HepG2 (cell line): Measurements from ENCODE around the gene CELF4. TPM values are rescaled to one million over a fixed set of nuclear protein-coding genes. Genes with fewer than 3 reads are reported as not detected.

ENCODE experiments used
- ATF7-NPFF ChIP-seq: sonication (generic); formaldehyde crosslinking; IDR thresholded peaks from 2 replicates; pipeline ENCODE4 v1.8.1; 2023; ENCODE audit warnings: mild to moderate bottlenecking, low read depth, missing genetic modification reagents, moderate library complexity
- GABPA ChIP-seq, 2 experiments: IDR thresholded peaks; 2 replicates each; pipeline ENCODE4 v1.6.1; 2011 to 2016; ENCODE audit warnings: low read depth in 2 of 2, low read length in 1 of 2, missing biosample characterization in 1 of 2, missing genetic modification characterization in 1 of 2
- HNF1A ChIP-seq, 2 experiments: sonication (generic) in 1 of 2; formaldehyde crosslinking in 1 of 2; IDR thresholded peaks; 2 replicates each; pipeline versions ENCODE4 v1.4.0 to v1.6.1; 2016 to 2020; ENCODE audit warnings: borderline replicate concordance in 1 of 2, low read depth in 1 of 2, mild to moderate bottlenecking in 1 of 2, missing genetic modification reagents in 1 of 2
- HOXA9 ChIP-seq: sonication (generic); formaldehyde crosslinking; IDR thresholded peaks from 2 replicates; pipeline ENCODE4 v1.8.1; 2022; ENCODE audit warnings: missing genetic modification reagents, mild to moderate bottlenecking, moderate library complexity, borderline replicate concordance
- NR1H2 ChIP-seq: sonication (generic); formaldehyde crosslinking; IDR thresholded peaks from 2 replicates; pipeline ENCODE4 v1.8.1; 2022; ENCODE audit warnings: low read depth, missing genetic modification reagents, borderline replicate concordance
- POLR2A ChIP-seq, 2 experiments: IDR thresholded peaks; 2 replicates each; pipeline ENCODE4 v1.6.1; 2011; ENCODE audit warnings: low read depth in 2 of 2, low read length in 2 of 2, mild to moderate bottlenecking in 1 of 2, moderate library complexity in 1 of 2; ENCODE audit not compliant: insufficient read depth in 1 of 2
- RBM39 ChIP-seq: fragments of 200-400 bp; formaldehyde crosslinking; IDR thresholded peaks from one replicate; pipeline ENCODE4 v1.6.1; 2018; ENCODE audit warnings: antibody characterized with exemption, mild to moderate bottlenecking, low read depth, low read length; ENCODE audit not compliant: poor library complexity, severe bottlenecking
- REST ChIP-seq, 2 experiments: IDR thresholded peaks; 2 replicates each; pipeline ENCODE4 v1.6.1; 2011 to 2012; ENCODE audit warnings: low read length in 2 of 2, borderline replicate concordance in 1 of 2, low read depth in 1 of 2, mild to moderate bottlenecking in 1 of 2, moderate library complexity in 1 of 2
- SNRNP70 ChIP-seq: fragments of 200-400 bp; formaldehyde crosslinking; IDR thresholded peaks from 2 replicates; pipeline ENCODE4 v1.6.1; 2017; ENCODE audit warnings: mild to moderate bottlenecking, low read depth, low read length, moderate library complexity
- ZNF138 ChIP-seq: sonication (generic); formaldehyde crosslinking; IDR thresholded peaks from 2 replicates; pipeline ENCODE4 v1.5.0; 2020; ENCODE audit warnings: mild to moderate bottlenecking, low read depth, missing genetic modification reagents
- ZNF17 ChIP-seq: sonication (generic); formaldehyde crosslinking; IDR thresholded peaks from 2 replicates; pipeline ENCODE4 v1.5.0; 2020; ENCODE audit warnings: mild to moderate bottlenecking, missing genetic modification reagents
- ZNF230 ChIP-seq: sonication (generic); formaldehyde crosslinking; IDR thresholded peaks from 2 replicates; pipeline ENCODE4 v1.4.0; 2020; ENCODE audit warnings: mild to moderate bottlenecking, missing genetic modification reagents
- ZNF552 ChIP-seq: sonication (generic); formaldehyde crosslinking; IDR thresholded peaks from 2 replicates; pipeline ENCODE4 v1.9.0; 2022; ENCODE audit warnings: missing genetic modification reagents, mild to moderate bottlenecking, borderline replicate concordance
- polyA plus RNA-seq, 8 experiments: library from polyadenylated mRNA; depleted of rRNA in 3 of 8; stranded (reverse) in 7 of 8; unstranded in 1 of 8; fragments of >200 nt; fragmentation: Illumina TruSeq in 4 of 8; extraction: Trizol in 4 of 8; gene quantifications; 2 replicates each; pipeline versions ENCODE4 v1.2.1 to v1.2.3, GENCODE V29; 2011 to 2016; ENCODE audit warnings: low read depth in 4 of 8, missing spikeins in 1 of 8, mixed read lengths in 1 of 8; ENCODE audit not compliant: insufficient read depth in 1 of 8
- total RNA-seq, 5 experiments: library from RNA; depleted of rRNA; stranded (reverse); fragments of >200 nt; fragmentation: Illumina TruSeq; extraction: Trizol; gene quantifications; 2 replicates each; pipeline ENCODE4 v1.2.3, GENCODE V29; 2016; ENCODE audit warnings: low read depth in 1 of 5
- TF ChIP-seq, protein P1 (sequence below): sonication (generic); formaldehyde crosslinking; IDR thresholded peaks from 2 replicates; pipeline ENCODE4 v1.8.1; 2023; ENCODE audit warnings: mild to moderate bottlenecking, missing genetic modification reagents
- TF ChIP-seq, protein P2 (sequence below): sonication (generic); formaldehyde crosslinking; IDR thresholded peaks from 2 replicates; pipeline ENCODE4 v1.4.0; 2020; ENCODE audit warnings: missing genetic modification reagents
- TF ChIP-seq, protein P3 (sequence below): sonication (generic); formaldehyde crosslinking; IDR thresholded peaks from 2 replicates; pipeline ENCODE4 v1.4.0; 2020; ENCODE audit warnings: missing genetic modification reagents, mild to moderate bottlenecking, borderline replicate concordance

CELF4 gene
- total and polyA plus RNA-seq, 2 of the 13 experiments (the other 11 are each of a cell fraction or from before 2014, with no cell fraction given): not detected

- TF ChIP-seq REST (IDR thresholded peaks at IDR 0.05; ENCODE audit: borderline replicate concordance in 1 of 2, low read depth in 1 of 2, low read length in 2 of 2) (peak in 1 of 2 experiments; percentile 100), ZNF230 (CRISPR knock-in tag) (peak; percentile 100), RBM39 (no peak), HOXA9 (CRISPR knock-in tag) (peak; percentile 100), POLR2A (IDR thresholded peaks at IDR 0.05; ENCODE audit: insufficient read depth in 1 of 2, low read depth in 2 of 2, low read length in 2 of 2) (no peak), ZNF17 (CRISPR knock-in tag) (peak; percentile 98), HNF1A (IDR thresholded peaks at IDR 0.05; ENCODE audit: low read depth) (no peak), HNF1A (CRISPR knock-in tag; IDR thresholded peaks at IDR 0.05; ENCODE audit: borderline replicate concordance) (peak; percentile 85), SNRNP70 (no peak), NR1H2 (peak; percentile 99), ZNF552 (CRISPR knock-in tag) (peak; percentile 100), GABPA (IDR thresholded peaks at IDR 0.05; ENCODE audit: low read depth, low read length) (no peak), GABPA (CRISPR knock-in tag; IDR thresholded peaks at IDR 0.05; ENCODE audit: low read depth) (peak; percentile 76), ATF7-NPFF (CRISPR knock-in tag) (peak; percentile 99), ZNF138 (CRISPR knock-in tag) (peak; percentile 100)
- TF ChIP-seq, protein P1, sequence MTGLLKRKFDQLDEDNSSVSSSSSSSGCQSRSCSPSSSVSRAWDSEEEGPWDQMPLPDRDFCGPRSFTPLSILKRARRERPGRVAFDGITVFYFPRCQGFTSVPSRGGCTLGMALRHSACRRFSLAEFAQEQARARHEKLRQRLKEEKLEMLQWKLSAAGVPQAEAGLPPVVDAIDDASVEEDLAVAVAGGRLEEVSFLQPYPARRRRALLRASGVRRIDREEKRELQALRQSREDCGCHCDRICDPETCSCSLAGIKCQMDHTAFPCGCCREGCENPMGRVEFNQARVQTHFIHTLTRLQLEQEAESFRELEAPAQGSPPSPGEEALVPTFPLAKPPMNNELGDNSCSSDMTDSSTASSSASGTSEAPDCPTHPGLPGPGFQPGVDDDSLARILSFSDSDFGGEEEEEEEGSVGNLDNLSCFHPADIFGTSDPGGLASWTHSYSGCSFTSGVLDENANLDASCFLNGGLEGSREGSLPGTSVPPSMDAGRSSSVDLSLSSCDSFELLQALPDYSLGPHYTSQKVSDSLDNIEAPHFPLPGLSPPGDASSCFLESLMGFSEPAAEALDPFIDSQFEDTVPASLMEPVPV: peak; percentile 98
- TF ChIP-seq, protein P2, sequence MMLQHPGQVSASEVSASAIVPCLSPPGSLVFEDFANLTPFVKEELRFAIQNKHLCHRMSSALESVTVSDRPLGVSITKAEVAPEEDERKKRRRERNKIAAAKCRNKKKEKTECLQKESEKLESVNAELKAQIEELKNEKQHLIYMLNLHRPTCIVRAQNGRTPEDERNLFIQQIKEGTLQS (CRISPR knock-in tag): peak; percentile 99
- TF ChIP-seq, protein P3, sequence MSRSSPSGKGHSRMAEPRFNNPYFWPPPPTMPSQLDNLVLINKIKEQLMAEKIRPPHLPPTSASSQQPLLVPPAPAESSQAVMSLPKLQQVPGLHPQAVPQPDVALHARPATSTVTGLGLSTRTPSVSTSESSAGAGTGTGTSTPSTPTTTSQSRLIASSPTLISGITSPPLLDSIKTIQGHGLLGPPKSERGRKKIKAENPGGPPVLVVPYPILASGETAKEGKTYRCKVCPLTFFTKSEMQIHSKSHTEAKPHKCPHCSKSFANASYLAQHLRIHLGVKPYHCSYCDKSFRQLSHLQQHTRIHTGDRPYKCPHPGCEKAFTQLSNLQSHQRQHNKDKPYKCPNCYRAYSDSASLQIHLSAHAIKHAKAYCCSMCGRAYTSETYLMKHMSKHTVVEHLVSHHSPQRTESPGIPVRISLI: peak; percentile 85; the same call in 1 of the 2 replicates
These were observed 295.4 kb downstream of the CELF4 start (continued) for GRCh38 chr18:37270038-37270665.
